Measurements from ENCODE around the gene CDY2A. TPM values are rescaled to one million over a fixed set of nuclear protein-coding genes. Genes with fewer than 3 reads are reported as not detected.
"Not testable (repeated sequence)": the region's sequence is repeated elsewhere in the genome, so short reads cannot be mapped to it uniquely, and the experiment has no call there.

The CDY2A gene, protein sequence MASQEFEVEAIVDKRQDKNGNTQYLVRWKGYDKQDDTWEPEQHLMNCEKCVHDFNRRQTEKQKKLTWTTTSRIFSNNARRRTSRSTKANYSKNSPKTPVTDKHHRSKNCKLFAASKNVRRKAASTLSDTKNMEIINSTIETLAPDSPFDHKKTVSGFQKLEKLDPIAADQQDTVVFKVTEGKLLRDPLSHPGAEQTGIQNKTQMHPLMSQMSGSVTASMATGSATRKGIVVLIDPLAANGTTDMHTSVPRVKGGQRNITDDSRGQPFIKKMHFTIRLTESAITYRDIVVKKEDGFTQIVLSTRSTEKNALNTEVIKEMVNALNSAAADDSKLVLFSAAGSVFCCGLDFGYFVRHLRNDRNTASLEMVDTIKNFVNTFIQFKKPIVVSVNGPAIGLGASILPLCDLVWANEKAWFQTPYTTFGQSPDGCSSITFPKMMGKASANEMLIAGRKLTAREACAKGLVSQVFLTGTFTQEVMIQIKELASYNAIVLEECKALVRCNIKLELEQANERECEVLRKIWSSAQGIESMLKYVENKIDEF
- not detected in 2 replicates for total RNA-seq (2022)
- not detected for Bru-seq, nascent RNA
- BruChase-seq, experiment 1, labeled RNA remaining after a 2-hour chase: not detected
- not detected for BruChase-seq, experiment 2, labeled RNA remaining after a 6-hour chase
- long read RNA-seq: 0 reads

DNA sequence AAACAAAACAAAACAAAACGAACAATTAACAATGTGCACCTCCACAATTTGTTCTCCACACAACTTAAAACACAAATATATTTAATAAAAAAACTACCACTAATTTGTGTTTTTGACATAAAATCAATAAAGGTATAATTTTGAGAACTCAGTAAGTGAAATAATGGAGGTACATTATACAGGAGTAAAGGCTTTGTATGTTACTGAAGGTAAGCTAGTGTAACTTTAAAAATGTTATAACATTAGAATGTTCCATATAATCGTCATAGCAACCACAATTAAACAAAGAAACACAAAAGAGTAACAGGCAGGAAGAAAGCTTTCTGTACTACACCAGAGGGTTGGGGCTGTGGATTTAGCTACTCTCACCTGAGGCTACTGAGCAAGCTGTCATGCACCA lies at the start of gene CDY2A:
CDY2A (plus strand) TSS at position 301 of the 400 bp plus-strand sequence. CDS start 328 bp downstream, outside the sequence.
- not testable (repeated sequence) for BruUV-seq (replicated peaks); H3K4me1 Mint-ChIP-seq (ENCODE audit: low read depth, unreplicated experiment)

DNA sequence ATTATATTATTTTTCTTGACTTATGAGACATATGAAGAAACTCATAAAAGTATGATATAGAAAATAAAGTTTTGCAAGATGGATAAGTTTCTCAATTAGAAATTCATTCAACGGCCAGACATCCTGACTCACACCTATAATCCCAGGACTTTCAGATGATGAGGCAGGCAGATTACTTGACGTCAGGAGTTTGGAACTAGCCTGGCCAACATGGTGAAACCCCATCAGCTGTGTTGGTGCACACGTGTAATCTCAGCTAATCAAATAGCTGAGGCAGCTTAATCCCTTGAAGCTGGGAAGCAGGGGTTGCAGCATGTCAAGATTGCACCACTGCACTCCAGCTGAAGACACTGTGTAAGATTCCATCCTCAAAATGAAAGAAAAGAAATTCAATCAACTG lies 28.0 kb upstream of the CDY2A start:
- BruUV-seq (replicated peaks); H3K36me3 Mint-ChIP-seq (ENCODE audit: insufficient read depth, unreplicated experiment); H3K9me3 Mint-ChIP-seq (ENCODE audit: unreplicated experiment); H3K4me3 Mint-ChIP-seq (ENCODE audit: unreplicated experiment); DNase-seq; H3K27ac Mint-ChIP-seq (ENCODE audit: unreplicated experiment); H3K4me3 ChIP-seq (ENCODE audit: low read depth, low read length); H3K4me1 Mint-ChIP-seq (ENCODE audit: low read depth, unreplicated experiment); H3K27me3 Mint-ChIP-seq (ENCODE audit: insufficient read depth, unreplicated experiment); POLR2A ChIA-PET; intact Hi-C loops (cut with micrococcal nuclease; ENCODE audit: unreplicated experiment); H3K36me3 ChIP-seq (ENCODE audit: control insufficient read depth, insufficient read depth, low read length); H3K9me3 ChIP-seq; H3K4me1 ChIP-seq; CTCF ChIA-PET; H3K27me3 ChIP-seq (replicated peaks; ENCODE audit: control insufficient read depth, insufficient read depth, low read length): not testable (repeated sequence)

More for the DNA sequence above, at the start of gene CDY2A:
- CTCF ChIA-PET; intact Hi-C loops (cut with micrococcal nuclease; ENCODE audit: unreplicated experiment); DNase-seq; H3K4me3 Mint-ChIP-seq (ENCODE audit: unreplicated experiment); H3K27ac Mint-ChIP-seq (ENCODE audit: unreplicated experiment); H3K27me3 Mint-ChIP-seq (ENCODE audit: insufficient read depth, unreplicated experiment); H3K36me3 ChIP-seq (ENCODE audit: control insufficient read depth, insufficient read depth, low read length); H3K27me3 ChIP-seq (replicated peaks; ENCODE audit: control insufficient read depth, insufficient read depth, low read length); H3K9me3 ChIP-seq; H3K4me3 ChIP-seq (ENCODE audit: low read depth, low read length); H3K36me3 Mint-ChIP-seq (ENCODE audit: insufficient read depth, unreplicated experiment); H3K4me1 ChIP-seq; POLR2A ChIA-PET; H3K9me3 Mint-ChIP-seq (ENCODE audit: unreplicated experiment): not testable (repeated sequence)

DNA sequence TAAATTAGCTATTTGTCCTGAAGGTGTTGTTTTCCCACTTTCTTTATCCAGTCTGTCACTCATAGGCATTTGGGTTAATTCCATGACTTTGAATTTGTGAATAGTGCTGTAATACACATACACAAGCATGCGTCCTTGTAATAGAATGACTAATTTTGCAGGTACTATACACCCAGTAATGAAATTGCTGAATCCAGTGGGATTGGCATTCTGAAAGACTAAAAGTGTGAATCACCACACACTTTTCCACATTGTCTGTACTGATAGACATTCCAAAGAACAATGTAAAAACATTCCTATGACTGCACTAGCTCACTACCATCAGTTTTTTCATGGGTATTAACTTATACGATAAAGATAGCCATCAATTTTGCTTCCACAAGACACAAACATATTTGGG lies 27.3 kb upstream of the CDY2A start:
- H3K4me3 ChIP-seq (ENCODE audit: low read depth, low read length); intact Hi-C loops (cut with micrococcal nuclease; ENCODE audit: unreplicated experiment); POLR2A ChIA-PET; H3K27me3 Mint-ChIP-seq (ENCODE audit: insufficient read depth, unreplicated experiment); H3K36me3 ChIP-seq (ENCODE audit: control insufficient read depth, insufficient read depth, low read length); H3K27ac Mint-ChIP-seq (ENCODE audit: unreplicated experiment); H3K4me1 ChIP-seq; DNase-seq; H3K4me3 Mint-ChIP-seq (ENCODE audit: unreplicated experiment); H3K4me1 Mint-ChIP-seq (ENCODE audit: low read depth, unreplicated experiment); H3K9me3 ChIP-seq; H3K36me3 Mint-ChIP-seq (ENCODE audit: insufficient read depth, unreplicated experiment); H3K9me3 Mint-ChIP-seq (ENCODE audit: unreplicated experiment); CTCF ChIA-PET; H3K27me3 ChIP-seq (replicated peaks; ENCODE audit: control insufficient read depth, insufficient read depth, low read length); BruUV-seq (replicated peaks): not testable (repeated sequence)

DNA sequence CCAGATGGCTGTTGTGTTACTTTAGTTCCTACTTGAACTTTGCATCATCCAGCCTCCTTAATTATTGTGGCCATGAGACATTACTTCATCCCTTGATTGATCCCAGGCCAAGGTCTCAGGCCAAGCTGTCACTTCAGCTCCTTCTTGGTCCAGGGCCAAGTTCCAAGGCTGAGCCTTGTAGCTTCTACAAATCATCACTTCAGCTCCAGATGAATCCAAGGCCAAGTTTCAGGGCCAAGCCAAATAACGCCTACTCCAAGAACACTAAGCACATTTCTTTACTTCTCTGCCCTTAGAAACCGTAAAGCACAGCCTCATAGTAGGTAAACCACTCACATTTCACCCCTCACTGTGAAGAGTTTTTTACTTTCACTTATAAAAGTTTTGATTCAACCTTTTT lies 1.7 kb upstream of the CDY2A start:
- H3K4me1 ChIP-seq; H3K27me3 ChIP-seq (replicated peaks; ENCODE audit: control insufficient read depth, insufficient read depth, low read length); CTCF ChIA-PET; H3K36me3 ChIP-seq (ENCODE audit: control insufficient read depth, insufficient read depth, low read length); intact Hi-C loops (cut with micrococcal nuclease; ENCODE audit: unreplicated experiment); H3K9me3 Mint-ChIP-seq (ENCODE audit: unreplicated experiment); H3K4me1 Mint-ChIP-seq (ENCODE audit: low read depth, unreplicated experiment); BruUV-seq (replicated peaks); H3K27ac Mint-ChIP-seq (ENCODE audit: unreplicated experiment); H3K36me3 Mint-ChIP-seq (ENCODE audit: insufficient read depth, unreplicated experiment); H3K27me3 Mint-ChIP-seq (ENCODE audit: insufficient read depth, unreplicated experiment); H3K4me3 ChIP-seq (ENCODE audit: low read depth, low read length); POLR2A ChIA-PET; H3K9me3 ChIP-seq; DNase-seq; H3K4me3 Mint-ChIP-seq (ENCODE audit: unreplicated experiment): not testable (repeated sequence)

DNA sequence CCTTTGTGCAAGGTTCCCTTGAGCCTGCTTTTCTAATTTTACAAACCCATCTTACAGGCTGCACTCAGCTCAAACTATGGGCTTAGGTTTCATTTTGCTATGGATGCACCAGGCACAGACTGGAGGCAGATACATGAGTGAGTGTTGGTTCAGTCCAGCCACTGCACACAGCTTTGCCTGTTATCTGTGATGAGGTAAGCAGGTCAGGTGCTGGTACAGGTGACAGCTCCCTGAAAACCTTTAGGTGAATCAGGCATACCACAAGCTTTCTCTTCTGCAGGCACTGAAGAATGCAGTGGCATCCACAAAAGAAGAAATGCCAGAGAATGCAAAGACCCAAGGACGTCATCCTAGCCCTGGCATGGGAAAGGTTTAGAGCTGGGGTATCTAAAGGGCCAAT lies 3.3 kb downstream of the CDY2A start:
- intact Hi-C loops (cut with micrococcal nuclease; ENCODE audit: unreplicated experiment); H3K4me1 Mint-ChIP-seq (ENCODE audit: low read depth, unreplicated experiment); H3K36me3 ChIP-seq (ENCODE audit: control insufficient read depth, insufficient read depth, low read length); H3K27ac Mint-ChIP-seq (ENCODE audit: unreplicated experiment); H3K9me3 Mint-ChIP-seq (ENCODE audit: unreplicated experiment); H3K4me3 Mint-ChIP-seq (ENCODE audit: unreplicated experiment); H3K9me3 ChIP-seq; H3K27me3 ChIP-seq (replicated peaks; ENCODE audit: control insufficient read depth, insufficient read depth, low read length); POLR2A ChIA-PET; DNase-seq; BruUV-seq (replicated peaks); H3K4me1 ChIP-seq; H3K27me3 Mint-ChIP-seq (ENCODE audit: insufficient read depth, unreplicated experiment); CTCF ChIA-PET; H3K36me3 Mint-ChIP-seq (ENCODE audit: insufficient read depth, unreplicated experiment); H3K4me3 ChIP-seq (ENCODE audit: low read depth, low read length): not testable (repeated sequence)

DNA sequence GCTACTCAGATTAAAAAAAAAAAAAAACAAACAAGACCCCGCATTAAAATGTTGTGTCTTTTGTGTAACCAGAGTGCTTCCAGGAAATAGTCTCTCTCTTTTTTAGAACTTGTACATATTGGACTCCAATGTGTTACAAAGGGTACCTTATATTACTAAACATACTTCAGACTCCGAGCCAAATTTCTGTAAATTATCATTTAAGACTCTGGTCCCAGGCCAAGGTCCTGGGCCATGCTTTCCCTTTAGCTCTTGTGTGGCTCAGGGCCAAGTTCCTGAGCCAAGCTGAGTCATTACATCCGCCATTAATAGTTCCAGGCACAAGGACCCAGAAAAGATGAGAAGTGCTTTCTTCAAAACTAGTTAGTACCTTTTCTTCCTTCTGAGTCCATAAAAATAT lies 4.6 kb downstream of the CDY2A start:
- H3K9me3 ChIP-seq; H3K36me3 ChIP-seq (ENCODE audit: control insufficient read depth, insufficient read depth, low read length); H3K27me3 ChIP-seq (replicated peaks; ENCODE audit: control insufficient read depth, insufficient read depth, low read length); H3K4me3 Mint-ChIP-seq (ENCODE audit: unreplicated experiment); intact Hi-C loops (cut with micrococcal nuclease; ENCODE audit: unreplicated experiment); CTCF ChIA-PET; H3K9me3 Mint-ChIP-seq (ENCODE audit: unreplicated experiment); BruUV-seq (replicated peaks); H3K27me3 Mint-ChIP-seq (ENCODE audit: insufficient read depth, unreplicated experiment); DNase-seq; H3K4me1 Mint-ChIP-seq (ENCODE audit: low read depth, unreplicated experiment); H3K27ac Mint-ChIP-seq (ENCODE audit: unreplicated experiment); POLR2A ChIA-PET; H3K36me3 Mint-ChIP-seq (ENCODE audit: insufficient read depth, unreplicated experiment); H3K4me1 ChIP-seq; H3K4me3 ChIP-seq (ENCODE audit: low read depth, low read length): not testable (repeated sequence)

DNA sequence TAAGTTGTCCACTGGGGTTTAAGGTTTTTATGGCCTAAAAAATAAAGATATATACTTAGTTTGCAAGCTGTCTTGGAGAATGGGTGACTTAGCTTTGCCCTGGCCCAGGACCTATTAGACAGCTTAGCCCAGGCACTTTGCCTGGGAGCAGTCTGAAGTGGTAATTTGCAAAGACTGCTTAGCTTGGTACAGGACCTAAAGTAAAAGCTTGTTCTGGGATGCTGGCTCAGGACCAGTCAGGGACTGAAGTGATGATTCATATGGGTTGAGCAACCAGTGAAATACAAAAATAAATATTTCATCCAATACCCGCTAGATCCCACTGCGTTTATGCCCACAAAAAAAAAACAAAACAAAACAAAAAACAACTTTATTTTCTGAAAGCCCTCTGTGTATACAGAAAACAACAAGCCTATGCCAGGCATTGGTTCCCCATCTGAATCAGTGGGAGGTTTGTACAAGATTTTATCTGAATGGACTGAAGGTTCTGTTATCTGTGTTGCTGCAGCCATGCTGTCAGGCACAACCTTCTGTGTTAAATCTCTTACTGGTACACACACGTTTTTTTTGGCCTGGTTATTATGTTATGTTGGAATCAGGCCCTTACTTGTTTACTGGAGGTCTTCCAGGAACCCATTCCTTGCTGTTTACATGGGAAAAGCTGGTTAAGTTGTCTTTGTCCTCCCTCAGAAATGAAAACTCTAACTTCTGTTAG lies 8.7 kb downstream of the CDY2A start:
- CTCF ChIA-PET; BruUV-seq (replicated peaks); H3K9me3 Mint-ChIP-seq (ENCODE audit: unreplicated experiment); H3K4me3 ChIP-seq (ENCODE audit: low read depth, low read length); H3K4me1 ChIP-seq; DNase-seq; H3K9me3 ChIP-seq; H3K4me1 Mint-ChIP-seq (ENCODE audit: low read depth, unreplicated experiment); H3K36me3 Mint-ChIP-seq (ENCODE audit: insufficient read depth, unreplicated experiment); POLR2A ChIA-PET; H3K36me3 ChIP-seq (ENCODE audit: control insufficient read depth, insufficient read depth, low read length); H3K4me3 Mint-ChIP-seq (ENCODE audit: unreplicated experiment); H3K27ac Mint-ChIP-seq (ENCODE audit: unreplicated experiment); H3K27me3 ChIP-seq (replicated peaks; ENCODE audit: control insufficient read depth, insufficient read depth, low read length); intact Hi-C loops (cut with micrococcal nuclease; ENCODE audit: unreplicated experiment); H3K27me3 Mint-ChIP-seq (ENCODE audit: insufficient read depth, unreplicated experiment): not testable (repeated sequence)
